OCI-LY7 (cell line): ENCODE measurements around the gene MAP3K20. TPM values are rescaled to one million over a fixed set of nuclear protein-coding genes. Genes with fewer than 3 reads are reported as not detected.

Experiments
- BruUV-seq: library from RNA; stranded (reverse); fragments of 400-500 nt; replicated peaks from 2 replicates; lab custom pipeline; 2021; lab: Mats Ljungman, UMichigan
- CTCF ChIA-PET: fragments of 300-600 bp; sonication (Branson Sonifier 250); formaldehyde crosslinking; loops from one replicate; lab custom pipeline; 2022; ENCODE audit warnings: antibody characterized with exemption; ENCODE audit not compliant: unreplicated experiment; lab: Charles Lee
- POLR2A ChIA-PET: fragments of 300-600 bp; sonication (Branson Sonifier 250); formaldehyde crosslinking; loops from one replicate; lab custom pipeline; 2022; ENCODE audit warnings: antibody characterized with exemption; lab: Charles Lee
- DNase-seq: peaks from one replicate; pipeline ENCODE4 v3.0.0-alpha.2; 2015; ENCODE audit warnings: low spot score
- H2AFZ ChIP-seq: fragments of 200-600 bp; sonication (generic), shearing (Covaris generic); 2 replicates; pipeline ENCODE4 v1.6.1; 2014; ENCODE audit warnings: mild to moderate bottlenecking, antibody characterized with exemption, low read length, moderate library complexity
- H3K27ac ChIP-seq: fragments of 200-600 bp; sonication (generic); 2 replicates; pipeline ENCODE4 v1.5.1; 2014; ENCODE audit warnings: mixed run types, low read depth, mild to moderate bottlenecking, moderate library complexity, low read length, inconsistent platforms; ENCODE audit not compliant: poor library complexity, severe bottlenecking
- H3K36me3 ChIP-seq: fragments of 200-600 bp; sonication (generic); 2 replicates; pipeline ENCODE4 v1.6.1; 2014; ENCODE audit warnings: mild to moderate bottlenecking, antibody characterized with exemption, low read length, moderate library complexity, mixed read lengths; ENCODE audit not compliant: insufficient read depth
- H3K4me1 ChIP-seq: fragments of 200-600 bp; sonication (generic); 2 replicates; pipeline ENCODE4 v1.5.1; 2014; ENCODE audit warnings: mild to moderate bottlenecking, low read length; ENCODE audit not compliant: insufficient read depth, poor library complexity, severe bottlenecking
- H3K4me2 ChIP-seq: fragments of 200-600 bp; sonication (generic); 2 replicates; pipeline ENCODE4 v1.6.1; 2014; ENCODE audit warnings: mild to moderate bottlenecking, low read length
- H3K4me3 ChIP-seq: fragments of 200-600 bp; sonication (generic); 2 replicates; pipeline ENCODE4 v1.5.1; 2014; ENCODE audit warnings: mild to moderate bottlenecking, low read depth, low read length; ENCODE audit not compliant: poor library complexity, severe bottlenecking
- H3K79me2 ChIP-seq: fragments of 200-600 bp; sonication (generic); 2 replicates; pipeline ENCODE4 v1.6.1; 2016; ENCODE audit warnings: low read depth, mild to moderate bottlenecking, low read length, moderate library complexity, mixed read lengths; ENCODE audit not compliant: insufficient read depth
- H3K9me2 ChIP-seq: fragments of 200-600 bp; sonication (generic); 2 replicates; pipeline ENCODE4 v1.6.1; 2016; ENCODE audit warnings: mild to moderate bottlenecking, low read length, mixed read lengths; ENCODE audit not compliant: insufficient read depth
- H3K9me3 ChIP-seq: fragments of 200-600 bp; sonication (generic); 2 replicates; pipeline ENCODE4 v1.6.1; 2014; ENCODE audit warnings: mild to moderate bottlenecking, mixed run types, low read length, mixed read lengths
- H4K20me1 ChIP-seq: fragments of 200-600 bp; sonication (generic); 2 replicates; pipeline ENCODE4 v1.6.1; 2014; ENCODE audit warnings: mild to moderate bottlenecking, antibody characterized with exemption, low read length, moderate library complexity, mixed read lengths; ENCODE audit not compliant: insufficient read depth
- CTCF ChIP-seq: fragments of 200-600 bp; sonication (generic); conservative IDR thresholded peaks from 2 replicates; pipeline ENCODE4 v1.5.1; 2014; ENCODE audit warnings: mild to moderate bottlenecking, antibody characterized with exemption, low read length, moderate library complexity, mixed read lengths
- EZH2phosphoT487 ChIP-seq: fragments of 200-600 bp; sonication (generic); IDR thresholded peaks from 2 replicates; pipeline ENCODE4 v1.6.1; 2018; ENCODE audit warnings: low read depth, borderline replicate concordance, mild to moderate bottlenecking, mixed run types, antibody characterized with exemption, low read length, moderate library complexity, mixed read lengths
- intact Hi-C: fragments of 100-400 bp; cut with micrococcal nuclease; formaldehyde crosslinking; loops from one replicate; pipeline ENCODE4 v1.10.0; 2022; ENCODE audit not compliant: unreplicated experiment
- total RNA-seq, 2 experiments: library from RNA; depleted of rRNA in 1 of 2; stranded (reverse); fragments of >200 nt in 1 of 2; shearing (Covaris generic) in 1 of 2; gene quantifications; 2 replicates each; pipeline ENCODE4 v1.2.3, GENCODE V29; 2014 to 2022

Gene MAP3K20
- total RNA-seq, 2 experiments from 2014 or later, result 8.2 to 17.9 TPM

GRCh38 chr2:173056705-173057364 lies 18.8 kb upstream of the MAP3K20 start:
- no peak for TF ChIP-seq CTCF
- no peak for TF ChIP-seq EZH2phosphoT487
- POLR2A ChIA-PET, result no interaction called here
- CTCF ChIA-PET, result interaction anchor here (0.6 kb wide), 1 partner anchor 436 kb away, joined by 3 read pairs; no protein-coding TSS in a partner anchor
- no peaks in the 10 kb centered on the region for H4K20me1 ChIP-seq
- no peak overlapping the region for H2AFZ ChIP-seq
- no peak overlapping the region for H3K4me2 ChIP-seq
- H3K9me2 ChIP-seq, result no peaks in the 10 kb centered on the region
- H3K36me3 ChIP-seq, result no peaks in the 10 kb centered on the region
- H3K4me3 ChIP-seq, result no peak overlapping the region
- DNase-seq, result no peak
- no TSS peak for BruUV-seq
- no peaks in the 10 kb centered on the region for H3K79me2 ChIP-seq
- intact Hi-C loops, result no loop called here
- no peak overlapping the region for H3K27ac ChIP-seq
- peaks cover 23% of the 10 kb centered on the region for H3K4me1 ChIP-seq
- H3K9me3 ChIP-seq, result no peaks in the 10 kb centered on the region

GRCh38 chr2:173058097-173058496 lies 17.5 kb upstream of the MAP3K20 start:
- no peak overlapping the region for H3K4me2 ChIP-seq
- H2AFZ ChIP-seq, result peak overlapping the region; percentile 98; the same call in 1 of the 2 replicates
- BruUV-seq, result no TSS peak
- H3K4me3 ChIP-seq, result no peak overlapping the region
- no peaks in the 10 kb centered on the region for H3K36me3 ChIP-seq
- H3K27ac ChIP-seq, result no peak overlapping the region
- no peaks in the 10 kb centered on the region for H3K9me3 ChIP-seq
- ChIA-PET POLR2A (interaction anchor here (0.6 to 2.8 kb wide), 7 partner anchors 16 to 341 kb away, joined by 3 to 12 read pairs (median 4); no protein-coding TSS in a partner anchor), CTCF (interaction anchor here (1.7 kb wide), 1 partner anchor 17 kb away, joined by 5 read pairs; the partner anchor contains the start of gene MAP3K20)
- intact Hi-C loops, result no loop called here
- H3K79me2 ChIP-seq, result no peaks in the 10 kb centered on the region
- no peak for DNase-seq
- TF ChIP-seq EZH2phosphoT487, result no peak
- TF ChIP-seq CTCF, result no peak
- no peaks in the 10 kb centered on the region for H3K9me2 ChIP-seq
- peaks cover 23% of the 10 kb centered on the region for H3K4me1 ChIP-seq
- H4K20me1 ChIP-seq, result no peaks in the 10 kb centered on the region

- Histone ChIP-seq H3K36me3 (no peaks in the 10 kb centered on the region), H3K9me2 (no peaks in the 10 kb centered on the region), H3K4me2 (peak overlapping the region; percentile 57), H2AFZ (peak overlapping the region; percentile 98), H3K4me3 (peak overlapping the region; percentile 20), H4K20me1 (no peaks in the 10 kb centered on the region), H3K27ac (peak overlapping the region; percentile 57), H3K79me2 (no peaks in the 10 kb centered on the region), H3K9me3 (no peaks in the 10 kb centered on the region), H3K4me1 (peaks cover 23% of the 10 kb centered on the region)
- intact Hi-C loops, result no loop called here
- ChIA-PET CTCF (interaction anchor here (1.7 kb wide), 1 partner anchor 16 kb away, joined by 5 read pairs; the partner anchor contains the start of gene MAP3K20), POLR2A (interaction anchor here (0.6 to 2.8 kb wide), 7 partner anchors 12 to 252 kb away, joined by 3 to 12 read pairs (median 4); no protein-coding TSS in a partner anchor)
- peak; percentile 27 for DNase-seq
- TF ChIP-seq EZH2phosphoT487, result no peak
- no TSS peak for BruUV-seq
These were observed 17.0 kb upstream of the MAP3K20 start for GRCh38 chr2:173058673-173059072.
